HG03460 (cell line): ENCODE data around the gene SRC.

ENCODE experiments used
- ATAC-seq: cut with Tn5 transposase; IDR thresholded peaks from one replicate; pipeline ENCODE4 v1.9.1; 2021; ENCODE audit not compliant: unreplicated experiment

SRC gene

GRCh38 chr20:37446286-37447032 is 100.5 kb downstream of the SRC start:
- no peak for ATAC-seq

DNA sequence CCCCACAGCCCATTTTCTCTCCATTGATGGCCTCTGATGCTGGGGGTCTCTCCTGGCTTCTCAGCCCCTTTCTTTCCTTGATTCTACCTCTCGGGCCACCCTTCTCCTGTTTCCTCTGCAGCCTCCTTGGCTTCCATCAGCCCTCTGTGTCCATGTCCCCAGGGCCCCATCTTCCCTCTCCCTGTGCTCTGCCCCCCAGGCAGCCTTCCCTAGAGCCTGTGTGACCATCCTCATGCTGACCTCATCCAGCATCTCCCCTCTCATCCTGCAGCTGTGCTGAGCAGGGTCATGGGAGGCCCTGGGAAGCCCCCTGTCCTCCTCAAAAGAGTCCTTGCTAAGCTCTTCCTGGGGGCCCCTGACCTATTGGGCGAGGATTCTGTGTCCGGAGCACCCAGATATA is 101.7 kb downstream of the SRC start:
- ATAC-seq: no peak

- no peak for ATAC-seq
These were observed 103.3 kb downstream of the SRC start for GRCh38 chr20:37449276-37449675.

- no peak for ATAC-seq
These were observed 104.4 kb downstream of the SRC start for GRCh38 chr20:37450344-37450743.

DNA sequence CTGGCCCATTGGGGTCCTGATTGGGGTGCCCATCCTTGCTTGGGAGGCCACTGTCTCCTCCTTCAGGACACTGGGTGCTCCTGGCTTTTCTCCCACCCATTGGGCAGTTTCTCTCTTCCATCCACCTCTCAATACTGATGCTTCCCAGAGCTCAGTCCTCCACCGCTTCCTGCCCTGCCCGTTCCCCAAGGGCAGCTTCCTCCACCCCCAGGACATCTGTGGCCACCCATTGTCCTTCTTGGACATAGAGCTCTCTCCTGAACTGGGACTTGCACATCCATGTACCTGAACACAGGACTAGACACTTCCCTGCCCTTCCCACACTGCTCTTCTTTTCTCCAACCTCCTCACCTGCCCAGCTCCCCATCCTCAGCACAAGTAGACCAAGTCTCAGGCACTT is 105.7 kb downstream of the SRC start:
- ATAC-seq: no peak

DNA sequence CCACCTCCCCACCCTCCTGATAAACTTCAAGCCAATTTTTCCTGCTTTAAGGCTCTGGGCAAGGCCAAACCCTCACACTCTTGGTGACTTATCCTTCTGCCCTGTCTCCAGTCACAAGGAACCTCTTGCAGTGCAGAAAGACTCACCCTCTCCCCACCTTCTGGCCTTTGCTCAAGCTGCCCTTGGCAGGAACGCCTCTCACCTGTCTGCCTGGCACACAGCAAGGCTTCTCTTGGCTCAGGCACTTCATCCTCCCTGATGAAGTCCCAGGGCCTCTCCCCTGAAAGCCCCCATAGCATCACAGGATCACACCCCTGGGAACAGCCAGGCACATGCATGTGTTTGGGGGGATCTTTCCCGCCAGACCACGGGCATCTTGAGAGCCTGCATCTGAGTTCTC is 106.3 kb downstream of the SRC start:
- ATAC-seq: no peak

GRCh38 chr20:37453288-37453687 is 107.3 kb downstream of the SRC start:
- no peak for ATAC-seq

- no peak for ATAC-seq
These were observed 107.9 kb downstream of the SRC start for GRCh38 chr20:37453836-37454235.

DNA sequence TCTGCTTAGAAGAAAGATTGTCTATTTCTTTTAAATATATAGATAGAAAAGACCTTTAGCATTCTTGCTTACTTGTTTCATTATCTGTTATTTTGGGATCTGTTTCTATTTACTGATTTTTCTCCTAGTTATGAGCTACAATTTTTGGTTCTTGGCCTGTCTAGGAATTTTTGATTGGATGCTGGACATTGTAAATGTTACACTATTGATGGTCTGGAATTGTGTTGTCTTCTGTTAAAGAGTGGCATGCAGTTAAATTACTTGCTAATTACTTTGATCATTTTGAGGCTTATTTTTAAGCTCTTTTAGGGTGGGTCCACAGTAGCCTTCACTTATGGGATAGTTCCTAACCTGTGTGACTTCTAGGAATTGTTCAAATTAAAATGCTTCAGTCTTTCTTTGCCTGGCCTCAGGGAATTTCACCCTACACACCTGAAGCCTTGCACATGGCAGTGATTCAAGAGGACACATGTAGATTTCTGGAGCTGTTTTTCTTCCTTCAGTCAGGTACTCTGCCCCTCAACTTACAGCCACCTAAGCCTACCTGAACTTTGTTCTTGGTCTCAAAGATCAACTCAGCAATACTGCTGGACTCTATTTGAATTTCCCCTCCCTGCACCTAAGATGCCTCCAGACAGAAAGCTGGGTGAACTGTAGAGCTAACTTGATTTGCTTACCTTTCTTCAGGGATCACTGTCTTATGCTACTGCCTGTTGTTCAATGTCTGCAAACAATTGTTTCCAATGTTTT is 108.9 kb downstream of the SRC start:
- ATAC-seq: no peak
